ENCODE data around the gene TWIST2.

The TWIST2 gene

DNA sequence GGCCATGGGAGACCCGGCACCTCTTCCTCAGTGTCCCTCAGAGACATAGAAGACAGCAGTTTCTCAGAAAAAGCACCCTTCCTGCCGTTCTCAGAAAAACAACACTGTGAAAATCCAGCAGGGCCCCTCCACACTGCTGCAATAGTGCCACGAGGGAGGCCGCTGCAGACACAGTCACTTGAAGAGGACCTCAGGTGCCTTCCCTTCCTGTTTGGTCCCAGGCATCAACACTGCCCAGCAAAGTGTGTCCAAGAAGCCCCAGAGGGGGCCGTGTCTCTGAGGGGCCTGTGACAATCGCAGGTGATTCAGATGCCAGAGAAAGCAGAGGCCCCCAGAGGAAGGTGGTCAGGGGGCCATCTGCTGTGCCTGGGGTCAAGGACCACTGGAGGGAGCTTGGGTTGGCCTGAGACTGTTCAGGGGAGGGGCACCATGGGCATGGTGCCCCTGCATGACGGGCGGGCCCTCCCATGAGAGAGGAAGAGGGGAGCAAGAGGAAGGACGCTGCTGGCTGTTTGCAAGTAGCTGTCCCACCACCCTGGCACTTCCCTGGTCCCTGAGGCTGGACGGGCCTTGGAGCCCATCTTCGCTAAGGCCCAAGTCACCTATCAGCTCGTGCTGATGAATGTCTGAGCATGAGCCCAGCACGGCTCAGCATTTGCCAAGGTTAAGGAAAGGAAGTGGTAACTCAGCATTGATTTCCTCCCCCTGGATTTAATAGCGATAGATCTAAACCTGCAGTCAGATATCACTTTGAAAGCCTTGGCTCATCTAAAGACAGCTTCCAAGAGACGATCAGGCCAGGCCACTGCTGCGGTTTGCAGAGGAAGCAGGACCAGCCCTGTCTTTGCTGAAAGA lies 9.1 kb downstream of the TWIST2 start:
- DNase-seq (ENCODE audit: low spot score), result no peak

DNA sequence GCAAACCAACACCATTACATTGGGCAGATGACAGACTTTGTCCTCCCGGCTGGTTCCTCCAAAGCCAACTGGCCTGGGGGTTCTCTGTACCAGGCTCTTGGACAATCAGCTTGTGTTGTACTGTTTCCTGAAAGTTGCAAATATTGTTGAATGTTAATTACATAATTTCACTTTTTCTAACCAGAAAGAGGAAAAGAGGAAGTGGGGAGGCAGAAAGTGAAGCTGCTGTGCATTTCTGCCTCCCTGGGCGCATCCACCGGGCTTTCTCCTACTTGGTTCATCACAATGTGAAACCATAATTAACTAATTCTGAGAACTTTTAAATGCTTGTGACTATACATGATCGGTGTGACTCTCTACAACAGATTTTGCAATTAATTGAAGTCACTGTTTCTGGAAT lies 10.1 kb downstream of the TWIST2 start:
- no peak for DNase-seq (ENCODE audit: low spot score)

DNA sequence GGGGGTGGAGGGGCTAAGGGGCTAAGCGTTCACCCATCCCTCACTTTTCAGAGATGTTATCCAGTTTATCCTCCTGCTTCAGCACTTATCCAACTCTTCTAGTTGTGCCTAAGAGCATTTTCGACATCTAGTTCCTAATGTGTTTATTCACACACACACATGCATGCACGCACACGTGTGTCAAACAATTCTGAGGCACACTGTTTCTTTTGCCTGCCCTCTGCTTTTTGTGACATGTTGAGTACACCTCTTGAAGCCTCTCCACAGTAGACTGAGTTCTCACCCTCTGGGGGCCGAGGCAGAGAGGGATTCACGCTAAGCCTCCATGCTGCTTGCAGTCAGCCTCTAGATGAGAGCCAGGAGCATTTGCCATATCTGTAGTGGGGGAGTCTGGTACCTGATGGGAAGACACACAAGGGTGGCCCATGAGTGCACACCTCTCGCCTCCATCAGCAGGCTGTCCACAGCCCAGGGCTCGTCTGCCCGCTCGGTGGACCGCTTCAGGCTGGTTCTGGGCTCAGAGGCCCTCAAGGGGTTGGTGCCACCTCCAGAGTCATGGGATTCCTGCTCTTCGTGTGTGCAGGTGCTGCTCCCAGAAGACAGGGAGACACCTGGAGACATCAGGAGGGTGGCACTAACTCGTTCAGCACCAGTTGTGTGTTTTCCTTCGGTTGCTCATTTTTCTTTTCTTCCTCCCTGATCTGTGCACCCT lies 11.9 kb downstream of the TWIST2 start:
- DNase-seq (ENCODE audit: low spot score), result no peak

DNA sequence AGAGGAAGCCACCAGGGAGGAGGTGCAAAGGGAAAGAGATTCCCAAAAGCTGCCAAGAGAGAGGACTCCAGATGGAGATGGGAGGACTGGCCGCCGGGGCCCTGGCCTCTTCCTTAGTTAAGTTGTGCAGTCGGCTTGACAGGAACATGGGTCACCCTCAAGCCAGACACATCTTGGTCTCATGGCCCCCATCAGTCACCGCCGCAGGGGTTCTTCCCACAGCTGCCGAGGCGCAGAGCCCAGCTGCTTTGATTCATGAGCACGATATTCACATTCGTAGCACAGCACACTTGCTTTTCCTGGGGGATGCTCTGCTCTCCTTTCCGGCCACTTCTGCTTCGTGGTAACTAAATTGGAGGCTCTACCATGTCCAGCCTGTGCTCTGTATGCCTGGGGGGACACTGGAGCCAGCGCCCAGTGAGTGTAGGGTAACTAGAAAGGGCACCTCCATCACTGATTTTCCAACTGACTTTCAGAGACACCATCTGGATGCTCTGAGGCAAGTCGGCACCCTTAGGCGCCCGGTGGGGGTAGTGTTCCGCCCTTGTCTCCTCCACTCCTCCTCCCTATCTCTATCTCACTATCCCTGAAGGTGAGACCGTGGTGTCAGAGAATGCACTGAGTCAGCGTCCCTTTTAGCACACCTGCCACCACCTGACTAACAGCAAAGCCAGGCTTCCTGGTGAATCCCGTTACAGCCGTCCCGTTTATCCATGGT lies 13.3 kb downstream of the TWIST2 start:
- DNase-seq (ENCODE audit: low spot score), result no peak

DNA sequence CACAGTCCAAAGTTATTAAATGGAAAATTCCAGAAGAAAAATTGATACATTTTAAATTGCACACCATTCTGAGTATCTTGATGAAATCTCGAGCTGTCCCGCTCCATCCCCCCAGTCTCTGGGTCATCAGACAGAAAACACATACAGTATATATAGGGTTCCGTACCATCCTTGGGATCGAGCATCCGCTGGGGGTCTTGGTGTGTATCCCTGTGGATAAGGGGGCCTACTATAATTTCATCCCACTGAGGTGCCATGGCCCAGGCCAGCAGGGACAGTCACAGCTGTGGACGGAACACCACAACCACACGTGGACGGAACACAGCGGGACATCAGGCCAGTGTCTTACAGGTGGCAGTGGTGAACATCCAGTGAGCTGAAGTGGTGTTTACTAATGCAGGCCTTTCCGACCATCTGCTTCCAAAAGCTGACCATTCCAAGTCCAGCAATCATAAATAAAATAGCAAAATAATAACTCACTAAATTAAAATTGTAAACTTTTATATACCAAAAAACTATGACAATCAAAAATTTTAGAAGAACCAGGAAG lies 14.0 kb downstream of the TWIST2 start:
- no peak for DNase-seq (ENCODE audit: low spot score)

DNA sequence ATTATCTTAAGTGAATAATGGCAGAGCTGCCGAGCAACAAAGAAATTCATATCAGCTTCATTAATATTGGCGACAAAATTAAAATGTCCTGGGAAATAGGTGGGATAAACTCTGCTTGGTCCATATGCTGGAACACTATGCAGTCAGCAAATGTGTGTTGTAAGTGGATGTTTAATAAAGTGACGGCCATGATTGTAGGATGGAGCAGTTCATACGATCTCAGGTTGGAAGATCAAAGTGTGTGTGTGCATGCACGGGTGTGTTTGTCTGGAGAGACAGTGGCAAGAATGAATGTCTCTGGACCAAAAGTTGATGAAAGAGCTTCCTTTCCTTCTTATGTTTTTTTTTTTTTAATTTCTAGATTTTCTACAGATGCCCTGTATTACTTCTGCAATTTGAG lies 14.8 kb downstream of the TWIST2 start:
- no peak for DNase-seq (ENCODE audit: low spot score)

DNA sequence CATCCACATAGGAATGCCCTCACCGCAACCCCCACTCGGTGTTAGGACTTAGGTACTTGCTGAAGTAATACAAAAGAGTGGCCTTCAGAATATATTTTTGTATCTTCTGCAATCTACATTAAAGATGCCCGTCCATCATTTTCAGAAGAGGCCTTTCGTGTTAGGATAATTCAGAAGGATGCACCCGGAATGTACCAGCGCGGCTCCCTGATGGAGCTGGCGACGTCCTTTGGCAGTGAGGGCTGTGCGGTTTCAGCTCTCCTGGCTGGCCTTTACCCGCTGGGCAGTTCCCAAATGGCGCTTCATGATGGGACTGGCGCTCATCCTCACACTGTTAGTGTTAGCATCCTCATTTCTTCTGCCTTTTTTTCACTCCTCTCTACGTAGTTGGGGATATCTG lies 15.3 kb downstream of the TWIST2 start:
- no peak for DNase-seq (ENCODE audit: low spot score)

DNA sequence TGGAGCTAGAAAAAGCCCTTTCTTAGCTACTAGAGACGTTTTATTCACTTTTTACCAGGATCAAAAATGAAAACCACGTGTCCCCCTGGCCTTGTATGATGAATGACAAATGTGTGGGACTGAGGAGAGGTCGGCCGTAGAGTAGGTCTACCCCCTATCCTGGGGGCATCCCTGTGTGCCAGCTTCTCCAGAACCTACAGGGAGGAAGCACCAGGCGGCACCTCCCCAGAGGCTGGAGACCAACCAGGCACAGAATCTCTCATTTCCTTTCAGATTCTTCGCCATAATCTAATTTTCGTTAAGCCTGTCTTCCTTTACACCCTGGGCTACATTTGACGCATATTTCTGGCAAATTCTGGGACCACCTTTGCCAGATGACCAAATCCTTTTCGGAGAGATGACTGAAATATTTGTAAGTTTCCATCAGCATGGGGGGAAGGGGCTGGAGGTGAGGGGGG lies 15.9 kb downstream of the TWIST2 start:
- no peak for DNase-seq (ENCODE audit: low spot score)

DNA sequence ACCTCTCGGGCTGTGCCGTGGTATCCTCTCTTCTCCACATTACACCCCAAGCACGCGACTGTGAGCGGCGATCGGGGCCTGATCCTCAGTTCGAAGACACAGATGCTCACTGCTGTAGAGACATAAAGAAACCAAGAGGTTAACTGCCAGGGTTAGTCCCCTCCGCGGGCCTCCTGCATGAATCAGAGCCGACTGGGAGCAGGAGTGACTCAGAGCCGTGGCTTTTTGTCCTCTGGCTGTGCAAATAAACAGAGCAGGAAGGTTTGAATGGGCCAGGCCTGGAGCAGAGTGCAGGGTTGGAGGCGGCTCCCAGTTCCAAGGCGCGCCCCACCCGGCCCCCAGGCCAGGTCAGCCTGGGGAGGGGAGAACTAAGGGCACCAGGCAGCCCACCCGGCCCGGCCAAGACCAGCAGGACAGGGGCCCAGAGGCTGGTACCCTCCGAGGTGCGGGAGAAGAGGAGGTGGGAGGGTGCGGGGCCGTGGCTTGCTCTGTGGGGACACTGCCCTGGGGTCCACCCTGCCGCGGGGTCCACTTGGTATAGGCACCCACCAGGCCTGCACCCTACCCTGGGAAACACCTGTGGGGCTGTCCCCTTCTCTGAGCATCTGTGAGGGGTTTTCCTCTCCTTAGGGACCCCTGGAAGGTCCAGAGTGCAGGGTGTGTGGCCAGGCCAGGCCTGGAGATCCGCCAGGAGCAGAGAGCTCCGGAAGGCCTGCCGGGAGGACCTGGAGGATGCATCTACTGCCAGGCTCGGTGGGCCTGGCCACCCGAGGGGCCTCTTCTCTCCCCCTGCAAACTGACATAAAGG lies 16.5 kb downstream of the TWIST2 start:
- DNase-seq (ENCODE audit: low spot score), result no peak

DNA sequence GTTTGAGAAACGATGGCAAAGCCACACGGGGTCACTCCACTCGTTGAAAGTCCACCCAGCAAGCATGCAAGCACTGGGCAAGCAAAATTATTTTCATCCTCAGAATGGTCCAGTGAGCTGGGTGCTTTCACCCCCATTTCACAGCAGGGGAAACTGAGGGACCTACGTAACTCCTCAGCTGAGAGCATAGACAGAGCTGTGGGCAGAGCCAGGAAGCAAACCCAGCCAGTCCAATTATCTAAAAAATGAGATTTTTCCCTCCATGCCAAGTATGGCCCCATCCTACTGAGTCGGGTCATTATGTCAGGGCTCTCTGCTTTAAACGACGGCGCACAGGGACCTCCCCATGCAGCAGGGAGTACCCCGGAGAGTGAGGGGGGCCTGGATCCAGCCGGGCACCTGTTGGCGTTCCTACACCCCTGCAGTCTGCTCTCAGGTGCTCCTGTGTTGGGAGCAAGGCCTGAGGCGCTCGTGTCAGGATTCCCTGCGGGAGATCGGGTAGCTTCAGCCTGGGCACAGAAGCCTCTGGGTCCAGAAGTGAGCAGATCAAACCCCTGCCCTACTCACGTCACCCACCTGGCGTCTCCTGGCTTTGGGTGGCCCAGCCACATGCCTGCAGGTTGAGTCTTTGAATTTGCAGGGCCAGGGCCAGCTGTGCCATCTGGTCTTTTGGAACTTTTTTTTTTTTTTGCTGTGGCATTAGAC lies 17.3 kb downstream of the TWIST2 start:
- no peak for DNase-seq (ENCODE audit: low spot score)

DNA sequence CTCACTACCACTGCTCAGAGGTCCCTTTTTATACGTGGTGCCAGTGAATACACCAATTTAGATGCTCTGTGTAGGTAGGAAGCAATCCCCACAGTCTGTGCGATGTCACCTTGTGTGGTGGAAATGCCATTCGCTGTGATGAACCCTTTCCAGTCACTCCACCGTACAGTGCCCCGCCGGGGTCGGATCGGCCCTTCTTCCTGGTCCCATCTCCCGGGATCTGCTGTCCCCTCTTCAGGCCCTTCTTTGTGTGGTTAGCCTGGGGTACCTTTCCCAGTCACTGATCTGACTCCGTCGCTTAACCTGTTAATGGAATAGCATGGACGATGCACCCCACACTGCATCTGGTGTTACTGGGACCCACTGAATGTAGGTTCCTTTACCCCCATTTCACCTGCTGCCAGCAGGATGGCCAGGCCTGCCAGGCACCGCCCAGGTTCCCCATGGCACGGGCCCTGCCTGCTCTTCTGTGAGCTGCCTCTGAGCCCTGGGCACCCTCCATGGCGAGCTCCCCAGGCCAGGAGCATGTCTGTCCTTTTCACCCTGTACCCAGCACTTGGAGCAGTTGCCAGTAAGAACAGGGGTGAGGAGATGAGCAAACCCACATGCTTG lies 18.0 kb downstream of the TWIST2 start:
- DNase-seq (ENCODE audit: low spot score), result no peak

DNA sequence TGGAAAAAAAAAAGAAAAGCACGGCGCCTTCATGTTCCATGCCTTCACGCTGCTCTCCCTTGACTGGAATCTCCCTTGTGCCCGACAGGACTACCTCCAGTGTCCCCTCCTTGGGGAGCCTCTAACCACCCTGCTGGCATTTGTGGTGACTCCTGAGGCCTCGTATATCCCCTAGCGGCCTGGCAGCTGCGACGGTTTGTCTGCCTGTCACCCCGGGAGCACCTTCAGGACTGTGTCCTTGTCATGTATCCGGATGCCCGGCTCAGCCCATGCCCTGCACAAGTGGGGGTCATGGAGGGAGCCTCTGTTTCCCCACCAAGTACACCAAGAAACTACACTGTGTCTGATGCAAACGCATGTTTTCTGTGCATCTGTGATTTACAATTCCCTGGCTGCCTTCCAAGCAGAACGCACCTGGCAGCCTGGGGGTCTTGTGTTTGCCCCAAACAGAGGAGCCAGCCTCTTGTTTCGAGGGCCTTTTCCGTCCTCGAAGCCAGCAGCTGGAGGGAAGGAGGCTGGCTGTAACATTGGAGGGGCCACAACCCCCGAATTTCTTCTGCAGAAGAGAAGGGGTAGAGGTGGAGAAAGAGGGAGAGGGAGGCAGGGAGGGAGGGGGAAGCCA lies 18.9 kb downstream of the TWIST2 start:
- no peak for DNase-seq (ENCODE audit: low spot score)

DNA sequence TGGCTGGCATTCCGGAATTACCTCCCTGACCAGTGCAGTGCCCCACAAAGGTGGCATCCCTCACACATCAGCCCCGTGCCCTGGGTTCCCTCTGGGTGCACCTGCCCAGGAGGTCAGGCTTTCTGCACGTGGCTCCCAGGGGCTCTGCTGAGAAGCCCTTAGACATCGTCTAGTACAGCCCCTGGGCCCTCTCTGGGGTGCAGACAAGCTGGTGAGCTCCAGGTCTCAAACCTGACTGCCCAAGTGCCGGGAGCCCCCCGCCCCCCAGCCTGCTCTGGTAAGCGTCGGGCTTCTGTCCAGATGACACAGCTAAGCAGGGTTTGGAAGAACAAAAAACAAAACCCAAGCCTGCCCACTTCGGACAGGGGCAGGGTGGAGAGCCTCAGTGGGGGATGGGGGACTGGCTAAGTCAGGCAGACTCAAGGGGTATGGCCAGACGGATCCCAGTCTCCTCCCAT lies 20.2 kb downstream of the TWIST2 start:
- DNase-seq (ENCODE audit: low spot score), result no peak

DNA sequence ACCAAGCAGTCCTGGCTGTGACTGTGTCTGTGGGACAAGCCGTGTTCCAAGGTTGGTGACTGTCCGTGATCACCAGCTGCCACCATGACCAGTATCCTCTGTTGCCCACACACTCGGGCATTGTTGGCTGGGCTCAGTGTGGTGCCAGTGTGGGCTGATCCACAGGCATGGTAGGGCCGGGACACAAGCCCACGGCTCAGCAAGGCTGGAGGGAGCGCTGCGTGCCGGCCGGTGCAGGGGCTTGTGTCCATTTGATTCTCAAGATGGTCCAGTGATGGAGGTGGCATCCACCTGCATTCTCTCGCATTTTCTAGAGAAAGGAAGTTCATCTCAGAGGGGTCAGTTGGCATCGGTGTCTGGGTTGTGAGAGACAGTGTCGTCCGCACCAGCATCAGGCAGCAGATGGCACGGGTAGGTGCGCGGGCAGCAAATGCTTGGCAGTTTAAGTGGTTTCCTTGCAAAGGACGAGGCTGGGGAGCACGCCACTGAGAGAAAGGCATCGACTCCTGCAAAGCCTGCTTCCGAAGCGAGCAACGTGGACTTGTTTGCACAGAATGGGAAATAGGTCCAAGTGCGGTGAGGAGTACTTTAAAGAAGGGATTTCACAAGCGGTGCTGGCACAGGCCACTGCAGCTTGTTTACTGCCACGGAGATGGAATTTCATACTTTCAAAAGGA lies 20.9 kb downstream of the TWIST2 start:
- no peak for DNase-seq (ENCODE audit: low spot score)

DNA sequence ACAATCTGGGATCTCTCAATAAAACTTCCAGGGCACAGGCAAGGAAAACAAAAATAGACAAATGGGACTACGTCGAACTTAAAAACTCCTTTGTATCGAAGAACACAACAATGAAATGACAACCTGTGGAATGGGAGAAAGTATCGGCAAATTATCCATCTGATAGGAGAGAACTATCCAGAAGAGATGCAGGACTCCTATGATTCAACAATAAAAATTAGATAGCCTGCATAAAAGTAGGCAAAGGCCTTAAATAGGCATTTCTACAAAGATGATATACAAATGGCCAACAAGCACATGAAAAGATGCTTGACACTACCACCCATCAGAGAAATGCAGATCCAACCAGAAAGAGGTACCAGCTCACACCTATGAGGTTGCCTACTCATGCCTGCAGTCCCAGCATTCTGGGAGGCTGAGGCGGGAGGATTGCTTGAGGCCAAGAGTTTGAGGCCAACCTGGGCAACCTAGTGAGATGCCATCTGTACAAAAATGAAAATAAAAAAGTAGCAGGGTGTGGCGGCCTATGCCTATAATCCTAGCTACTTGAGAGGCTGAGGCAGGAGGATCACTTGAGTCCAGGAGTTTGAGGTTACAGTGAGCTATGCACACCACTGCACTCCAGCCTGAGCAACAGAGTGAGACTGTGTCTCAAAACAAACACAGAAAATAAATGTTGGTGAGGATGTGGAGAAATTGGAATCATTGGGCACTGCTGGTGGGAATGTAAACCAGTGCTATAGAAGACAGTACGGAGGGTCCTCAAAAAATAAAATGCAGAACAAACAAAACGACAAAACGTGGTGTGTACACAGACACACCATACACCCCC lies 21.6 kb downstream of the TWIST2 start:
- no peak for DNase-seq (ENCODE audit: low spot score)

DNA sequence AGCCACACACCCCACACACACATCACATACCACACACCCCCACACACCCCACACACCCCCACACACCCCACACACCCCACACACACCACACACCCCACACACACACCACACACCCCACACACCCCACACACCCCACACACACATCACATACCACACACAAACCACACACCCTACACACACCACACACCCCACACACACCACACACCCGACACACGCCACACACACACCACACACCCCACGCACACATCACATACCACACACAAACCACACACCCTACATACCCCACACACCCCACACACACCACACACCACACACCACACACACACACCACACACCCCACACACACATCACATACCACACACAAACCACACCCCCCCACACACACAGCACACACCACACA lies 22.4 kb downstream of the TWIST2 start:
- DNase-seq (ENCODE audit: low spot score), result no peak

DNA sequence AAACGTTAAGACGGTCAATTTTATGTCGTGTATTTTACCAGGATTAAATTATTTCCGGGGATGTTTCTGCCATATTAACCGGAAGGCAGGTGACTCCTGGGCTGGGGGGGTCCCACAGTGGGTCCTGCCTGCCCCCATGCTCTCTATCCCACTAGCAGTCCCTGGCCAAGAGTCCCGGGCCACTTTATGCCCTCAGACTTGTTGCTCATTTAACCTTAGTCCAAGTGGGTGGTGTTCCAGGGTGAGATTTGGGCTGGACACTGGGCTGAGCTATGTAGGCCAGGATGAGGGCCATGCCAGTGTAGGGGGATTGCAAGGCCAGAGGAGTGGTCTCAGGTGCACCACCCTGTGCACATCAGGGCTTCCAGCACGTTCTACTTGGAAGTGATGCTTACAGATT lies 24.1 kb downstream of the TWIST2 start:
- DNase-seq (ENCODE audit: low spot score), result no peak

DNA sequence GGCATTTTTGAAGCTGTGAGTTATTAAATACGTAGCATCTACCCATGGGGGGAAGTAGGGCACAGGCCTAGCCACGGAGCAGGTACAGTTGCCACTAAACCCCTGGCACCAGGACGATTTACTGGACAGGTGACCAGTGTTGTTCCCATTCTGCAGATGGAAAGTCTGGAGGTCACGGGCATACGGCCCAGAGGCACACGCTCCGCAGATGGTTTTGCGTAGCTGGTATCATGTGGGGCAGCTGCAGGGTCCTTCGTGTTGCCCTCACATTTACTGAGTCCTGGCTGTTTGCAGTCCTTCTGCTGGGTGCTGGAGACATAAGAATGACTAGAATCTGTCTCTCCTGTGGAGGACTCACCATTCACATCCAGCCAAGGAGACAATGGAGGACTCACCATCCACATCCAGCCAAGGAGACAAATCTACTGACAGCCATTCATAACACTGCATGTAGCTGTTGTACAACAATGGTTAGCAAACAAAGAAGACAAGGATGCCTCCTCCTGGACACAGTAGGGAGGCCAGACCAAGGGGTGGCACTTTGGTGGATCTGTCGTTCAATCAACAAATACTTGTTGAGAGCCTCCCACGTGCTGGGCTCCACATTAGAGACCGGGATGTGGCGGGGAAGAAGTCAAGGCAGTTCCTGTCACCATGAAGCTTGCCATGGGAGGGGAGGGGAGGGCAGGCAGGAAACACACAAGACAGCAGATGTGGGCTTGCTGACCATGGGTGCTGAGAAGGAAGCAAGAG lies 24.9 kb downstream of the TWIST2 start:
- no peak for DNase-seq (ENCODE audit: low spot score)

Data from germinal center (tissue), 1 donor.